Fibroblast of lung (primary cell): ENCODE results near the gene IL11RA.

Experiments used
- CTCF ChIP-seq, 2 donors: IDR thresholded peaks in 1 of 2; conservative IDR thresholded peaks in 1 of 2; 1 replicate in 1 of 2; 2 replicates in 1 of 2; pipeline ENCODE4 v1.5.1; 2011 to 2012; ENCODE audit warnings: low read length in 2 of 2, control low read depth in 1 of 2, inconsistent platforms in 1 of 2, low read depth in 1 of 2, mild to moderate bottlenecking in 1 of 2
- EZH2 ChIP-seq: IDR thresholded peaks from 2 replicates; pipeline ENCODE4 v1.5.1; 2012; ENCODE audit warnings: low read length, control low read depth, mild to moderate bottlenecking; ENCODE audit errors: missing control alignments

GRCh38 chr9:34662526-34663302 is 10.7 kb downstream of the IL11RA start, which contains the start of gene CCL27:
- no peak for TF ChIP-seq CTCF (conservative IDR thresholded peaks at IDR 0.05 in 1 of 2, IDR thresholded peaks at IDR 0.05 in 1 of 2; ENCODE audit: low read depth in 1 of 2, low read length in 2 of 2)
- TF ChIP-seq EZH2 = no peak
